HT-29 (cell line): ENCODE data around the gene RTN4. TPM values are rescaled to one million over a fixed set of nuclear protein-coding genes. Genes with fewer than 3 reads are reported as not detected.
"Not testable (repeated sequence)": the region's sequence is repeated elsewhere in the genome, so short reads cannot be mapped to it uniquely, and the experiment has no call there.

Experiments
- DNase-seq: peaks from one replicate; pipeline ENCODE4 v3.0.0-alpha.2; 2015; ENCODE audit warnings: low spot score
- total RNA-seq: library from RNA; depleted of rRNA; stranded (reverse); fragments of >200 nt; shearing (Covaris generic); gene quantifications from 2 replicates; pipeline ENCODE4 v1.2.3, GENCODE V29; 2014

Gene RTN4
- total RNA-seq, 1 experiment from 2014 or later = 138 TPM

DNA sequence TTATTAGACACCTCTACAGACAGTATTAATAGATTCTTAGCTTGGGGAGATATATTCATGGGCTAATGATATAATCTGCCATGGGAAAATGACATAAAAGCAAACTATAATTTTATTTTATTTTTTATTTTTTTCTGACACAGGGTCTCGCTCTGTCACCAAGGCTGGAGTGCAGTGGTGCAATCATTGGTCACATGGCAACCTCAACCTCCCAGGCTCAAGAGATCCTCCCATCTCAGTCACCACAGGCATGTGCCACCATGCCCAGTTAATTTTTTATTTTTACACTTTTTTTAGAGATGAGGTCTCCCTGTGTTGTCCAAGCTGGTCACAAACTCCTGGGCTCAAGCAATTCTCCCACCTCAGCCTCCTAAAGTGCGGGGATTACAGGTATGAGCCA is 39.3 kb downstream of the RTN4 start:
- no peak for DNase-seq

- peak; percentile 41 for DNase-seq
These were observed 40.1 kb downstream of the RTN4 start for GRCh38 chr2:55010149-55010591.

- DNase-seq = no peak
These were observed 40.8 kb downstream of the RTN4 start for GRCh38 chr2:55009277-55010060.

DNA sequence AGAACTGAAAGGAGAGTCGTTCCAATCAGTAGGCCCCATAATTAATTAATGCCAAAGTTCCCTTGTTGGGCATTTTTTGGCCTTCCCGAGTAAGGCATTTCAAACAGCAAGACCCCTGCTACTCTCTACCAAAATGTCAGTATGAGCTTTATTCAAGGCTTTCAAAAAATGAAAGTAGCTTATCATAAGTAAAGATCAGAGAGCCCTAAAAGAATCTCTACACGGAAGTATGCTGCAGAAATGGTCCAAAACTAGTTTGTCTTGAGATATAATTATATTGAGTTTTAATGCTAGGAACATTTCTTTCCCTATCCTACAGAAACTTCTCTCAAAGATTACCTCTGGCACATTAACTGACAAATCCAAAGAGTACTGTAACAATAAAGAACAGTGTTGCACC is 43.9 kb downstream of the RTN4 start:
- no peak for DNase-seq

DNA sequence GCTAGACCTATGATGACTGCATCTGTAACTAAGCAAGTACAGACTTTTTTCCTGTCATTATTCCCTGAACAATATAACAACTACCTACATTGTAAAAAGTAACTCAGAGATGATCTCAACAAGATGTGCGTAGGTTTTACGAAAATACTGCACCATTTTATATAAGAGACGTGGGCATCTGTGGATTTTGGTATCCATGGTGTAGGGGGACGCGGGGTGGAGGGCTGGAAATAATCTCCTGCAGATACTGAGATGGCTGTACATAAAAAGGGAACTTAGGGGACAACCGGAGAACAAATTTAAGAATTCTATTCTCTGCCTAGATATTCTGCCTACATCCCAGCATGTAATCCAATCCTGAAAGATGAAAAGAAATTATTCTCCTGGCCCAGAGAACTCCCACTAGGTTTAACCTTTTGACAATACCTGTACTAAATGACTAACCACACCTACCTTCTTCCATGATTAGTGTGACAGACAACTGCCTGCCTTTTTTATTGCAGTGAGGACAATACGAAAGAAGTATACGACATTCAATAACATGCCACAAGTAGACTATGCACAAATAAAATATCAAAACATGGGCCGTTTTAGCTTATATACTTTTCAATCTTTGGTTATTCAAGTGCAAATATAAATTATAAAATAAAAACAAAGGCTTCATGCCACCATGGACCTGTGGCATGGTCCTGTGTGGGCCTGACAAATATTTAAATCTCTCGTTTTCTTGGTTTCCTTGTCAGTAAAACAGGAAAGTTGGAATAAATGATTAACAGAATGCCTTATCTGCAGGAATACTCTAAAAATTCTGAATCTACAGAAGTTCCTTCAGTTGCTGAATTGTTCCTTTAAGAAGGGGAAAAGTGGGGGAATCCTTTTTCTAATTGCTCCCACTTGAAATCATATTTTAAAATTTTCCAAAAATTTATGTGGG is 46.3 kb downstream of the RTN4 start:
- no peak for DNase-seq

- DNase-seq = no peak
These were observed 48.5 kb downstream of the RTN4 start for GRCh38 chr2:55001716-55002115.

DNA sequence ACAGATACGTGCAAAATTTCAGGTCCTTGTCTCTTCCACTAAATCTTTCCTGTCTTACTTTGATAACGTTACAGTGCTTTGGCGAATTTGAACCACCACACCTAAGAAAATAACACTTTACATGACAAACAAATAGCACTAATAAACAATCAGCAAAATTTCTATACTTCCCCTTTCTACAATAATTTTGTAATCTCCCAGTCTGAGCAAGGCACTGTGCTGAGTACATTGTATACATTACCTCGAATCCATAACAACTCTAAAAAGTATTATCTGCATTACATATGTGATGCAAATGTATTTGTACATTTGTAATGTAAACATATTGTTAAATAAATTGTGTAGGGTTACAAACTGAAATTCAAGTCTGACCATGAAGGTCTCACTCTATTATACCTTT is 49.9 kb downstream of the RTN4 start:
- DNase-seq = no peak

DNA sequence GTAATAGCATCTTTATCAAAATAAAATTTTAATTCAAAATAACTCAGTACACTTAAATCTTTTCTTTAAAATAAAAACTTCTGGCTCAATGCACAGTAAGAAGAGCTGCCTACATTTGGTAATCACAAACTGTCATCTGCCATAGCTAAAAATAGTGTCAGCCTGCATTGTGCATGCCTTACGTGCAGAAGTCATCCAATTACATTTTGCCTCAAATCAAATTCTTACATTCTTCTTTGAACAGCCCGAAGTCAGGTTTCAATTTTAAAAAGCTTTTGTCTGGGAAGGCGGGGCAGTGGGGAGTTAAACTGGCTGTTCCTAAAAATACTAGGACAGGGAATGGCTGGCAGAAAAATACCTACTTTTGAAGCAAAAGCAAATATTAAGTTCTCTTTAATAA is 51.1 kb downstream of the RTN4 start:
- DNase-seq = no peak

DNA sequence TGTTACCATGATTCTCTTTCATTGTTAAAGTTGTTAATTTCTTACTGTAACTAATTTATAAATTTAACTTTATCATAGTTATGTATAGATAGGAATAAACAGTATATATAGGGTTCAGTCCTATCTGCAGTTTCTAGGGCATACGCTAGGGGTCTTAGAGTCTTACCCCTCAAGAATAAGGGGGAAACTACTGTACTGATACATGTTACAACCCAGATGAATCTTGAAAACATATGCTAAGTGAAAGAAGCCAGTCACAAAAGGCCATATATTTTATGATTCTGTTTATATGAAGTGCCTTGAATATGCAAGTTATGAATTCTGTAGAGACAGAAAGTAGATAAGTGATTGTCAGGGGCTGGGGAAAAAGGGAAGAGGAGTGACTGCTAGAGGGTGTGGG is 52.4 kb downstream of the RTN4 start:
- DNase-seq = no peak

GRCh38 chr2:54995553-54995952 is 54.7 kb downstream of the RTN4 start:
- no peak for DNase-seq

GRCh38 chr2:54990694-54991093 is 59.6 kb downstream of the RTN4 start:
- not testable (repeated sequence) for DNase-seq

GRCh38 chr2:54988612-54989011 is 61.6 kb downstream of the RTN4 start:
- no peak for DNase-seq

DNA sequence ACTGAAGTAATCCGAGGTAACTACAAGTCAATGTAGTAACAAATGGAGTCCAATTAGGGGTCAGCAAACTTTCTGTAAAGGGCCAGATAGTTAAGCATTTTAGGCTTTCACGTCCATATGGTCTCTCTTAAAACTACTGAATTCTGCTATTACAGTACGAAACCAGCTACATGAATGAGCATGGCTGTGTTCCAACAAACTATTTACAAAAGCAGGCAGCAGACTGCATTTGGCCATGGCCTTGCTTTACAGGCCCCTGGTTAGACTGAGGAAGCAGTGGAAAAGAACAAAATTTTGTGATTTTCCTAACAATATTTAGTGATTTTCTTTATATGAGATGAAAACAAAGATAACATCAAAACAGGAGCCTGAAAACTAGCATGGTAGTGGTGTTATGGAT is 64.0 kb downstream of the RTN4 start:
- no peak for DNase-seq

DNA sequence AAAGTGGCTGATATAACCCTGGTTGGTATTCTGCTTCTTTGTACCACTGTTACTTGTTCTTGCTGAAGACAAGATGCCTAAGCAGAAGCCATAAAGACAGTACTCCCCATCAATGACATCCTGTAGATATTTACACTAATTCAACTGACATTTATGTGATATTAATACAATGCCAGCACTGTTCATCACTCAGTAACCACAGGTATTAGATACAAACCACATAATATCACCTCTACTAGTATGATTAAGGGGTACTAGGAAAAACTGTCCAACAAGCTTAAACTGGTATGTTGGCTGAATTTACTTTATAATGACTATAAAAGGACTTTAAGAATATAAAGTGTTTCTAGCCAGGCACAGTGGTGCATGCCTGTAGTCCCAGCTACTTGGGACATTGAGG is 65.8 kb downstream of the RTN4 start:
- DNase-seq = peak; percentile 14

GRCh38 chr2:54983345-54984220 is 66.7 kb downstream of the RTN4 start:
- DNase-seq = peak; percentile 30

DNA sequence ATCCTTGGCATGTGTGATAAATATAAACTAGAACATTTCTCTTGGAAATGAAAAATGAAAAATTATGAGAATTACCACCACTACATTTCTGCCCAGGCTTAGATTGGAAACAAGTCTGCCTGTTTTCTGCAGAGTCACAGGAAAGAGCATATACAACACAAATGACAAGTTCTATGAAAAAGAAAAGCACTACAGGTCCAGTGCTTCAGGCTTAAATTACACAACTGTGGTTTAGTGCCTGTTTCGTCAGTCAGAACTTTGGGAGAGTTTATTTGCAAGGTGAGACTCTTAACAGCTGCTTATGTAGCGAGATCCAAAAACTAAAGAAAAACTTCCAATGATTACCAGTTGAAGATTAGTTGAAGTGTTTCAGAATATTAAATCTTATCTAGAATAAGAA is 68.9 kb downstream of the RTN4 start:
- no peak for DNase-seq

- DNase-seq = peak; percentile 71
These were observed 70.8 kb downstream of the RTN4 start for GRCh38 chr2:54979321-54980044.

DNA sequence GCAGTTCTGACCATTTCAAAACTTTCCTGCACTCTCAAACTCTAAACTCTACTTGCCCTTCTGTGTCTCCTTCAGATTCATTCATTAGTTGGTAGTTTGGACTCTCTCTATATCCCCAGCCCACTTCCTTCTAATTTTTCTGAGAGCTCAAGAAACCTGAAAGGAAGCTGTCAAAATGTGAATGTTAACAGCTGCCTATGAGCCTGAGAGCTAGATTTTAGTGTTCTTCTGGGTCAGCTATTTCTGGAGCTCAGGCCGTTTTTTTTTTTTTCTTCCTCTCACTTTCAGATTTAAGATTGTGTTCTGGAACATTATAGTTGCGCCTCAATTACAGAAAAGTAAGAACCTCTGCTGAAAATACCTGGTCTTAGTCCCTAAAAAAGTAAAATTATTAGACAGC is 73.1 kb downstream of the RTN4 start:
- no peak for DNase-seq

DNA sequence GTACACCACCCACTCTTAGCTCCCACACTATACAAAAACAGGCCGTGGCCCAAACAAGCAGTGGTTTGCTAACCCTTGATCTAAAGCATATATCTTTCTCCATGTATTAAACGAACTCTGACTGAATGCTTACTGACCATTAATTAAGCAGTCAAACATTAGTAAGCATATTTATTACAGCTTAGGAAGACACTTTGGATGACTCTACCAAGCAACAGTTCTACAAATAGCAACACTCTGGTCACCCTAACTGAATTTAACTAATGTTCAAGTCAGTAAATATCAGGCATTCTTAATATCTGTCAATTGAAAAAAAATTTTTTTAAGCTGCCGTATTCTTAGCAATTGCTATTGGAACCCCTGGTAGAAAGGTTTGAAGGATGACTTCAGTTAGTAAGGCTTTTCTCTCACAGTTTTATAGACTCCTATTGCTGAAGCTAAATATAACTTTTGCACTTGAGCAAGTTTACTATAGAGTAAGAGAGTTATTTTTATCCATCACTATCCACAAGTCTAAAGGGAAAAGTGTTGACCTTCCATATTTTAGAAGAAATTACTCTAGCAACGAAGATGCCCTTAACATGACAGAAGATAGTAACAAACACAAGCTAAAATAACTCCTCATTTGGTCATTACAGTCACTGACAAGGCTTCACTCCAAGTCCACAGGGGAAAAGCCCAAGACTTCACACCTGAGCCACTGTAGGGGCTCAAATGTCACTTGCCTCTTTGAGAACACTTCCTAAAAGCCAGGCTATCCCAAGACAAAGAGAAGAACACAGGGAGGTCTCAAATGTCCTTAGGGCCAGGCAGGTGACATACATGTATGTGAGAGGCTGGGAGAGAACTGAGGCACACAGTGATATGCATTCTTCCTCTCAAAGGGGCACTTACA is 74.4 kb downstream of the RTN4 start:
- DNase-seq = no peak

DNA sequence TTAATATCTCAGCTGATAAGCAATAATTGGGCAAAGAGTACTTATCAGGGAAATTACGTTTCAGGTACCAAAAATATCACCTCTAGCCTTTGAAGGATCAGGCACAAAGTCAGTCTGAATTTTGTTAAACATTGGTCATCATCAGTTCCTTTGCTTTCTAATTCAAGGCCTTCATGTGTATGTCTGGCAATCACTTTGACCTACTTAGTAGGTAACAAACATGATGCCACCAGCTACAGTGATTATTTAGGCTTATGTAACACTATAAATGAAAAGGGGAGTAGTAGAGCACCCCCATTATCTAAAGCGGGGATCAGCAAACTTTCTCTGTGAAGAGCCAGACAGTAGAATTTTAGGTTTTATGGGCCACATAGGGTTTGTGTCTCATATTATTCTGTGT is 75.1 kb downstream of the RTN4 start:
- DNase-seq = no peak
